Measurements from ENCODE around the gene MUC13.

Gene MUC13

GRCh38 chr3:124941771-124942170 lies 7.2 kb upstream of the MUC13 start:
- DNase-seq = no peak
- no peaks in the 10 kb centered on the region for H3K36me3 ChIP-seq
- H3K27me3 ChIP-seq = no peaks in the 10 kb centered on the region
- no peaks in the 10 kb centered on the region for H3K9me3 ChIP-seq
- no peak overlapping the region for H3K4me3 ChIP-seq (ENCODE audit: low read depth, low read length)
- H3K4me1 ChIP-seq = no peaks in the 10 kb centered on the region
- no peak for TF ChIP-seq CTCF (IDR thresholded peaks at IDR 0.05; ENCODE audit: low read depth, low read length)

GRCh38 chr3:124939661-124940060 lies 5.1 kb upstream of the MUC13 start:
- H3K4me1 ChIP-seq = no peaks in the 10 kb centered on the region
- TF ChIP-seq CTCF (IDR thresholded peaks at IDR 0.05; ENCODE audit: low read depth, low read length) = no peak
- no peak for DNase-seq
- no peak overlapping the region for H3K4me3 ChIP-seq (ENCODE audit: low read depth, low read length)
- no peaks in the 10 kb centered on the region for H3K9me3 ChIP-seq
- no peaks in the 10 kb centered on the region for H3K36me3 ChIP-seq
- no peaks in the 10 kb centered on the region for H3K27me3 ChIP-seq

GRCh38 chr3:124938896-124939295 lies 4.3 kb upstream of the MUC13 start:
- no peaks in the 10 kb centered on the region for H3K9me3 ChIP-seq
- H3K4me3 ChIP-seq (ENCODE audit: low read depth, low read length) = no peak overlapping the region
- no peaks in the 10 kb centered on the region for H3K36me3 ChIP-seq
- no peaks in the 10 kb centered on the region for H3K27me3 ChIP-seq
- no peak for DNase-seq
- H3K4me1 ChIP-seq = no peaks in the 10 kb centered on the region
- TF ChIP-seq CTCF (IDR thresholded peaks at IDR 0.05; ENCODE audit: low read depth, low read length) = no peak

GRCh38 chr3:124937049-124937448 lies 2.5 kb upstream of the MUC13 start:
- no peak for TF ChIP-seq CTCF (IDR thresholded peaks at IDR 0.05; ENCODE audit: low read depth, low read length)
- H3K27me3 ChIP-seq = no peaks in the 10 kb centered on the region
- H3K9me3 ChIP-seq = no peaks in the 10 kb centered on the region
- DNase-seq = no peak
- H3K36me3 ChIP-seq = no peaks in the 10 kb centered on the region
- H3K4me1 ChIP-seq = no peaks in the 10 kb centered on the region
- H3K4me3 ChIP-seq (ENCODE audit: low read depth, low read length) = no peak overlapping the region

GRCh38 chr3:124935794-124936542 lies 1.4 kb upstream of the MUC13 start:
- H3K4me3 ChIP-seq (ENCODE audit: low read depth, low read length) = no peak overlapping the region
- no peak for DNase-seq
- no peaks in the 10 kb centered on the region for H3K4me1 ChIP-seq
- no peaks in the 10 kb centered on the region for H3K9me3 ChIP-seq
- no peaks in the 10 kb centered on the region for H3K36me3 ChIP-seq
- H3K27me3 ChIP-seq = no peaks in the 10 kb centered on the region
- no peak for TF ChIP-seq CTCF (IDR thresholded peaks at IDR 0.05; ENCODE audit: low read depth, low read length)

GRCh38 chr3:124935264-124935663 lies 713 bp upstream of the MUC13 start:
- Histone ChIP-seq H3K4me3 (ENCODE audit: low read depth, low read length) (no peak overlapping the region), H3K36me3 (no peaks in the 10 kb centered on the region), H3K9me3 (no peaks in the 10 kb centered on the region), H3K27me3 (no peaks in the 10 kb centered on the region), H3K4me1 (no peaks in the 10 kb centered on the region)
- no peak for TF ChIP-seq CTCF (IDR thresholded peaks at IDR 0.05; ENCODE audit: low read depth, low read length)
- no peak for DNase-seq

All from BE2C (cell line).